NCI-H526 (cell line): ENCODE data around the gene PDXDC1.
"Not testable (repeated sequence)": the region's sequence is repeated elsewhere in the genome, so short reads cannot be mapped to it uniquely, and the experiment has no call there.

ENCODE experiments used
- DNase-seq, 2 experiments: peaks; one replicate each; lab custom pipeline; 2025; lab: John Stamatoyannopoulos, UW

Gene PDXDC1

GRCh38 chr16:15163055-15163454 is 188.2 kb downstream of the PDXDC1 start:
- DNase-seq = not testable (repeated sequence)

GRCh38 chr16:15166177-15166576 is 191.4 kb downstream of the PDXDC1 start:
- not testable (repeated sequence) for DNase-seq

- not testable (repeated sequence) for DNase-seq
Observed at GRCh38 chr16:15168303-15168702, 193.5 kb downstream of the PDXDC1 start.

- DNase-seq = not testable (repeated sequence)
Observed at GRCh38 chr16:15168953-15169652, 194.3 kb downstream of the PDXDC1 start.

GRCh38 chr16:15179909-15180308 is 205.1 kb downstream of the PDXDC1 start:
- DNase-seq = not testable (repeated sequence)

- DNase-seq = not testable (repeated sequence)
Observed at GRCh38 chr16:15180946-15181345, 206.1 kb downstream of the PDXDC1 start.

GRCh38 chr16:15184000-15184399 is 209.2 kb downstream of the PDXDC1 start:
- not testable (repeated sequence) for DNase-seq
